Activated CD4-positive, CD25-positive, alpha-beta regulatory T cell treated with anti-CD3 and anti-CD28 coated beads, Interleukin-2, amount 50 U/mL, for 16 hours (primary cell): ENCODE measurements around the gene OVCA2.

Experiments used
- DNase-seq: peaks from one replicate; pipeline ENCODE4 v3.0.0-alpha.2; 2020; ENCODE audit warnings: low read depth, low spot score

The OVCA2 gene

GRCh38 chr17:2013994-2014317 is 27.9 kb upstream of the OVCA2 start:
- no peak for DNase-seq

GRCh38 chr17:2015314-2015713 is 26.5 kb upstream of the OVCA2 start:
- DNase-seq, result no peak

GRCh38 chr17:2016494-2016893 is 25.3 kb upstream of the OVCA2 start:
- DNase-seq, result no peak

GRCh38 chr17:2017274-2017941 is 24.4 kb upstream of the OVCA2 start:
- no peak for DNase-seq

- DNase-seq, result no peak
Observed at GRCh38 chr17:2018716-2019510, 22.9 kb upstream of the OVCA2 start.

GRCh38 chr17:2019723-2020122 is 22.1 kb upstream of the OVCA2 start:
- no peak for DNase-seq

- no peak for DNase-seq
Observed at GRCh38 chr17:2020721-2021120, 21.1 kb upstream of the OVCA2 start.

- DNase-seq, result no peak
Observed at GRCh38 chr17:2022647-2023240, 19.1 kb upstream of the OVCA2 start.

- no peak for DNase-seq
Observed at GRCh38 chr17:2023256-2023655, 18.6 kb upstream of the OVCA2 start.

- DNase-seq, result no peak
Observed at GRCh38 chr17:2023692-2024571, 17.9 kb upstream of the OVCA2 start.

GRCh38 chr17:2024572-2025219 is 17.1 kb upstream of the OVCA2 start:
- no peak for DNase-seq

GRCh38 chr17:2025220-2025621 is 16.6 kb upstream of the OVCA2 start, which contains the start of gene RTN4RL1:
TSS of gene RTN4RL1 (minus strand) at chr17:2025334. CDS start at chr17:2024865, 469 bp downstream.
- peak; percentile 38 for DNase-seq

- DNase-seq, result no peak
Observed at GRCh38 chr17:2025622-2026309, 16.1 kb upstream of the OVCA2 start.

- DNase-seq, result no peak
Observed at GRCh38 chr17:2027528-2028233, 14.1 kb upstream of the OVCA2 start.

- DNase-seq, result no peak
Observed at GRCh38 chr17:2028234-2028614, 13.6 kb upstream of the OVCA2 start.

- no peak for DNase-seq
Observed at GRCh38 chr17:2028737-2029136, 13.1 kb upstream of the OVCA2 start.

GRCh38 chr17:2029911-2030778 is 11.7 kb upstream of the OVCA2 start, which contains the start of gene DPH1:
TSS of gene DPH1 (plus strand) at chr17:2030153. CDS start at chr17:2030170, 17 bp downstream.
- peak; percentile 78 for DNase-seq

GRCh38 chr17:2030779-2031163 is 11.1 kb upstream of the OVCA2 start:
- no peak for DNase-seq

GRCh38 chr17:2033153-2033552 is 8.7 kb upstream of the OVCA2 start:
- DNase-seq, result no peak
